Stimulated activated CD8-positive, alpha-beta memory T cell treated with anti-CD3 and anti-CD28 coated beads, Interleukin-7, amount 100 ng/mL, for 48 hours (primary cell): ENCODE results near the gene CABP4.

Experiments
- DNase-seq, 2 donors: peaks; one replicate each; pipeline ENCODE4 v3.0.0-alpha.2; 2020; ENCODE audit warnings: low read depth in 1 of 2; ENCODE audit errors: extremely low read depth in 1 of 2

CABP4 gene

GRCh38 chr11:67494371-67495233, 39.4 kb downstream of the CABP4 start:
- no peak for DNase-seq

- DNase-seq, result no peak
Measured at GRCh38 chr11:67495234-67496005, 40.3 kb downstream of the CABP4 start.

DNA sequence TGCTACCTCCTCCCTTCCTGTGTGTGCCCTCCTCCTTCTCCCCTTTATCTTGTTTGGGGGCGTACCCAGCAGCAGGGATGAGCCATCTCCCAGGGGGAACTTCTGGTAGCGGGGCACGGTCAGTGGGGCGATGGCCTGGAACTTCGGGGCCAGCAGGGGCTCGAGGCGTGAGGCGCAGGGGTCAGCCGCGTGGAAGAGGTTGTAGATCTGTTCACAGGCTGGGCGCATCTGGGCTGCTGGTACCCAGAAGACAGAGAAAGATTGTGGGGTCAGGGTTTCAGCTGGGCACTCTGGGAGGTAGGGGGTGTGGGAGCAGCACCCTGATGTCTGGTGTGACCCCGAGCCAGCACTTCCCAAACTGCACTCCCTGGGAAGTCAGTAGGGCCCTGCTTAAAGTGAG, 41.0 kb downstream of the CABP4 start:
- DNase-seq, result no peak

GRCh38 chr11:67497656-67498291, 42.6 kb downstream of the CABP4 start:
- no peak for DNase-seq

DNA sequence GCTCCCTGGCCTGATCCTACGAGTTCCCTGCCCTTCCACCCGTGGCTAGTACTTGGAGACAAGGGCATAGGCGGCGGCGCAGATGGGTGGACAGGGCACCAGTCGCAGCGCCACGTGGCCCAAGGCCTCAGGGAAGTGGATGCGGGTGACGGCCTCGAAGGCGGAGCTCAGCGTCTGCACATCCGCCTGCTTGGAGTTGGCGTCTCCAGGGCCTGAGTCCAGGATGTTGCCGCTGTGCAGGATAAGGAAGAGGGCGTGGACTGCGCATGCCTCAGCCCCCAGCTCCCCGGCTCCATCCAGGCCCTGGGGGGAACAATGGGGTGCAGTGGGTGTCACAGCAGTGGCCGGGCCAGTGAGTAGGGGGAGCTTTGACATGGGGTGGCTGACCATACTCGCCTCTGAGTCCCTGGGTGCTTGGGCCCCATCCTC, 43.4 kb downstream of the CABP4 start:
- DNase-seq, result no peak

DNA sequence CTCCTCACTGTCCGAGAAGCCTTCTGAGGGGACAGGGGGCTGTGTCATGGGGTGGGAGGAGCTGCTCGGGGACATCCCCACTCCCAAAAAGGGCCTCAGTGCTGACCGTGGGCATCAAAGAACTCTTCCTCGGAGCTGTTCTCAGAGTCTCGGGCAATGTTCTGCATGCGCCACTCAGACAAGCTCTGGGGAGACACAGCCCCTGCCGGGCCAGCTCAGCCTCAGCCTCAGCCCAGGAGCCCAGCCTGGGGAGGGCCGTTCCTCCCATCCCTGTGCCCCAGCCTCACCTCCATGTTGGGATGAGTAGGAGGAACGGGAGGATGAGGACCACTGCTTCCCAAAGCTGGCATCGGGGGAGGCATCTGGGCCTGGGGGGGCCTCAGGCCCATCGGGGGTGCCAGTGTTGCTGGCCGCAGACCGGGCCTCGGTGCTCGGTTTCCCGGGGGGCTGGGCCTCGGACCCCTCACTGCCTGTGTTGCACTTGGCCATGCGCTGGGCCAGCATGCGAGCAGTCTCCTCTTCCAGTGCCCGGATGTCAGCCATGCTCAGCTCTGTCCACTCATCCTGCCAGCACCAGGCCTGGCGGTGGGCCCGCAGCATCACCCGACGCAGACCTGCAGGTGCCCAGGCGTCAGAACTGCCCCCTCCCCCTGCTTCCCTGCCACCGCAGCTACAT, 44.8 kb downstream of the CABP4 start:
- DNase-seq, result no peak

- no peak for DNase-seq
Measured at GRCh38 chr11:67500484-67500821, 45.3 kb downstream of the CABP4 start.

DNA sequence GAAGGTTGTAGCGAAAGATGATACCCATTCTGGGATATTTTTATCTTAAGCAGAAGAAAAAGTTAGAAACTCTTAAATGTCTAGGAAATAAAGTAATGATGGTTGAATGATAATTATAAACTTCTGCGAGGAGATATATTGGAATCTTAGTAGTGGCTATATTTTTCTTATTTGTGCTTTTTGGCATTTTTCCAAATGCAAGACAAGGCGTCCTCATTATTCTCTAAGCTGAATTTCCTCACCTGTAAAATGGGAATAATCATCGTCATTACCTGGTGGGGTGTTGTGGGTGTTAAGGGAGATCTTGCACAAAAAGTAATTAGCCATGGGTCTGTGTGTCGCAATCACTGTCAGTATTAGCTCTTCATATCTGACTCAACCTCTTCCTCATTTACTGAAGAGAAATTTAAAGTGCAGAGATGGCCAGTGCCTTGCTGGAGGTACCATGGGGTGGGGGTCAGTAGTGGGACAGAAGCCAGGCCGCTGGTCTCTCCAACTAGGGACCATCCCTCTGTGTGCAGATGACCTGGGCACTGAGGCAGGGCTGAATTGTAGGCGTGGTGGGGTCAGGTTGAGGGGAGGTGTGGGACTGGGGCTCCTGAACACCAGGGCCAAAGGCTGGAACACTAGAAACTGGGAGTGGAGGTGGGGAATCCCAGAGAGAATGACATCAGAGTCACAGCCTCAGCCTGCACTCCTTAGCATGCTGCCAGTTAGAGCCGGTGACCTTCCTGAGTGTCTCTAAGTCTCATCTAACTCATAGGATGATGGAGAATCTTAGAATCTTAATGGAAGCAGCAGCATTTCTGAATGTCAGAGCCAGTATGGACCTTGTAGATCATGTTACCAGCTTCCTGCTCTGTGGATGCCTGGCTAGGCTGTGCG, 45.9 kb downstream of the CABP4 start:
- no peak for DNase-seq

DNA sequence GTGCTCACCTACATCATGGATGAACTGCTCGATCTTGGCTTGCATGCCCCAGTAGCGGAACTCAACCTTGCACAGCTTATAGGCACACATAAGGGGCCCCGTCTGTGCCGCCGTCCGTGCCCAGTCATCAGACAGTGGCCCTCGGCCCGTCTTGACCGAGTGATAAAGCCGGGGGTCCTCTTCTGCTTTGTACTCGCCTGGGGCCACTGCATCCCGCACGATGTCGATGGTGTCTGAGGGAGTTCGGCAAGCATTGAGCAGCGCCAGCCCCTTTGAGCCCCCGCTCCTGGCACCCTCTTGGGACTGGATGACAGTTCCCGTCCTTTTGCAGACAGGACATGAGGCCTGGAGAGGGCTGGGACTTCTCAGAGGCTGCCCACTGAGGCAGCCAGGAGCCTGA, 46.7 kb downstream of the CABP4 start:
- DNase-seq, result no peak

- no peak for DNase-seq
Measured at GRCh38 chr11:67502328-67502979, 47.3 kb downstream of the CABP4 start.

- no peak for DNase-seq
Measured at GRCh38 chr11:67503119-67504004, 48.2 kb downstream of the CABP4 start.

DNA sequence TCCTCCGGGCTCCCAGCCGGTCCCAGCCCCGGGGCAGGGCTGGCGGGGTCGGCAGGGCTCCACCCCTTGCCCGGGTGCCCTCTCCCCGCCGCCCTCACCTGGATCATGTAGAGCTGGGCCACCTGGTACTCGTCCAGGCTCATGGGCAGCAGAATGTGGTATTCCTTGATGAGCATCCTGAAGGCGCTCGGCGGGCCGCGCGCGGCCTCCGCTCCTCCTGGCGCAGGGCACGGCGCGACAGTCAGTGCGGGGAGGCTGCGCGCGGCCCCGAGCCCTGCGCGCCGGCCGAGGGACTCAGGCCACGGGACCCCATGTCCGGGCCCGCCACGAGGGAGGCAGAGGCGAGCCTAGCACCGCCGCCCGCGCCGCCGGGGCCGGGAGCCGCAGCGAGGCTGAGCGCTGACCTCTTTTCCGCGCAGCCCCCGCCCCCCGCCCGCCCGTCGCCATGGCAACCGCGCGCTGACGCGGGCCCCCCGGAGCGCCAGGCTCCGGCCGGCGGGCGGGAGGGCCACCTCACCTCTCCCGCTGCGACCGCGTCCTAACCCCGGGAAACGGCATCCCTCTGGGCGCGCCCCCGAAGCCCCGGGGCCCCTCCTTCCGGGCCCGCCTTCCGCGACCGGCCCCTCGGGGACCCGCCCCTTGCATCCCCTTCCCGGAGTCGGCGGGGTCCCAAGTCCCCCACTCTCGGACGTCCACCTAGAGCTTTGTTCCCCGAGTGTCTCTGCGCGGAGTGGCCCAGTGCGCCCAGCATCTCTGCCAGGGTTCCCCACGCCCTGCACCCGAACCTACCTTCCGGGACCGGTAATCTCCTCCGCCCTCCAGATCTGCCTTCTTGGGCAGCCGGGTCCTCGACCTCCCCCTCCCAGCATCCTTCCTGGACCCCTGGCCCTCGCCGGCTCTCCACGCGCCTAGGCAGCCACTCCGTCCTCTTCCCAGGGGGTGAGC, 49.1 kb downstream of the CABP4 start:
- DNase-seq, result no peak

GRCh38 chr11:67504950-67505581, 49.9 kb downstream of the CABP4 start, which contains the start of gene PITPNM1:
PITPNM1 (minus strand) TSS chr11:67505363; CDS start chr11:67504180, 1,183 bp downstream.
- DNase-seq, result peak; percentile 65 to 66

- DNase-seq, result peak; percentile 79 to 92
Measured at GRCh38 chr11:67505605-67506396, 50.6 kb downstream of the CABP4 start.

DNA sequence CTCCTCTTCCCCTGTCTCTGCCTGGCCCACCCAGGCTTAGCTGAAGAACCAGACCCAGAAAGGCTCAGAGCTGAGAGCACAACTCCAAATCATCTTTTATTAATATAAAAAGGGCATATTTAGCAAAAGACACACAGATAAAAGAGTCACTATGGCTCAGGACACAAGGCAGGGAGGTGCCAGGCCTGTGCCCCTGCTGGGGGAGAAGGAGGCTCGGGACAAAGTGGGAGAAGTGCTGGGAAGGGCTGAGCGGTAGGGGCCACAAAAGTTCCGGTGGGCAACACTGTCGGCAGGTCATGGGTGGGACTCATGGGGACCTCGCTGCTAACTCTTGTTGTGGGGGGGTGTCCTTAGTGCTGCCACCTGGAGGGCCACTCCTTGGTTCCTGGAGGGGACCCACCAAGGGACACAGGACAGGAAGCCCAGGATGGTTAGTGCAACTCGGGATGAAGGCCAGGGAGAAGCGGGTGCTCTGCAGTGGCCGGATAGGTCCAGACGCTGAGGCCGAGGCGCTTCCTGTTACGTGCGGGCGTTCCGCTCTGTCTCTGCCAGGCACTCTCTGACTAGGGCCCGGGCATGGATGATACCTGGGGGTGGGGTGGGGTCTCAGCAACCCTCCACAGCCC, 51.4 kb downstream of the CABP4 start:
- no peak for DNase-seq
